ENCODE data around the gene C5orf34. TPM values are rescaled to one million over a fixed set of nuclear protein-coding genes. Genes with fewer than 3 reads are reported as not detected.

The C5orf34 gene
- total RNA-seq, 4 donors from 2014 or later = 2.4 to 3.9 (median 3.4) TPM; not detected in 1

DNA sequence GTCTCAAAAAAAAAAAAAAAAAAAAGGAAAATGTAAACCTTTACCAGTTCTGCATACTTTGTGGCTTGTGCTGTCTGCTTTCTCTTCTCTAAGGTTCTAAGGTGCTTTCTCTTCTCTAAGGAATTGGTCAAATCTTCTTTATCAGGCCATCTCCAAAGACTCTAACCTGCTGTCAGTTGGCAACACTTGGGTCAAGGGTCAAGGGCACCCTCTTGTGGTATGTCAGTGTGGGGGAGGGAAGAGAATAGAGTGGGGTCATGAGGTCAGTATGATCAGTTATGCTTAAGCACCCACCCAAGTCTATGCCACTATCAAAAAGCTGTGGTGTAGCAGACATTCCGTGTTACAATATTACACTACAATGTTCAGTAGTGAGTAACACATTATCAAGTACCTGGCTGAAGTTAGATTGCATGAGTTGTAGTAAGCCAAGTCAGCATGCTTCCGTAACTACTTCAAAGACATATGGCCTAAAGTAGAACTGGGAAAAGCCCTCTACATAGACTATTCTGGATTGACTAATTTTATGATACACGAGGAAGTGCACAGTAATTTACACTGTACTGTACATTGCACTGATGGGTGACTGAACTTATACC, 77.8 kb downstream of the C5orf34 start:
- TF ChIP-seq, protein P1, sequence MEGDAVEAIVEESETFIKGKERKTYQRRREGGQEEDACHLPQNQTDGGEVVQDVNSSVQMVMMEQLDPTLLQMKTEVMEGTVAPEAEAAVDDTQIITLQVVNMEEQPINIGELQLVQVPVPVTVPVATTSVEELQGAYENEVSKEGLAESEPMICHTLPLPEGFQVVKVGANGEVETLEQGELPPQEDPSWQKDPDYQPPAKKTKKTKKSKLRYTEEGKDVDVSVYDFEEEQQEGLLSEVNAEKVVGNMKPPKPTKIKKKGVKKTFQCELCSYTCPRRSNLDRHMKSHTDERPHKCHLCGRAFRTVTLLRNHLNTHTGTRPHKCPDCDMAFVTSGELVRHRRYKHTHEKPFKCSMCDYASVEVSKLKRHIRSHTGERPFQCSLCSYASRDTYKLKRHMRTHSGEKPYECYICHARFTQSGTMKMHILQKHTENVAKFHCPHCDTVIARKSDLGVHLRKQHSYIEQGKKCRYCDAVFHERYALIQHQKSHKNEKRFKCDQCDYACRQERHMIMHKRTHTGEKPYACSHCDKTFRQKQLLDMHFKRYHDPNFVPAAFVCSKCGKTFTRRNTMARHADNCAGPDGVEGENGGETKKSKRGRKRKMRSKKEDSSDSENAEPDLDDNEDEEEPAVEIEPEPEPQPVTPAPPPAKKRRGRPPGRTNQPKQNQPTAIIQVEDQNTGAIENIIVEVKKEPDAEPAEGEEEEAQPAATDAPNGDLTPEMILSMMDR (IDR thresholded peaks at IDR 0.05; ENCODE audit: low read depth) = no peak

Other genes with a start within 250 kb of the C5orf34 start
- 10 to 100 TPM; 22.9 to 36.7 (median 27.4) TPM for gene HMGCS1, start 201.7 kb downstream of the C5orf34 start, total RNA-seq
- gene CCL28, start 102.8 kb downstream of the C5orf34 start, total RNA-seq = 1 to 10 TPM; 1.2 to 3.7 (median 2.2) TPM
- gene TMEM267, start 31.3 kb downstream of the C5orf34 start, total RNA-seq = 10 to 100 TPM in 1 of 4 donors, 1 to 10 TPM in 3; 3.4 to 18.9 (median 7.2) TPM
- 100 to 1,000 TPM; 109 to 166 (median 126) TPM for gene PAIP1, start 41.9 kb upstream of the C5orf34 start, total RNA-seq
- 100 to 1,000 TPM in 2 of 4 donors, 10 to 100 TPM in 2; 93.8 to 136 (median 102) TPM for gene NNT, start 88.0 kb upstream of the C5orf34 start, total RNA-seq

All from subcutaneous adipose tissue (tissue), 4 donors.